ENCODE results near the gene POU2F1.
A peak's percentile ranks its signal among the peaks of the same experiment; 100 is the strongest.
"Not testable (repeated sequence)": the region's sequence is repeated elsewhere in the genome, so short reads cannot be mapped to it uniquely, and the experiment has no call there.

Gene POU2F1

DNA sequence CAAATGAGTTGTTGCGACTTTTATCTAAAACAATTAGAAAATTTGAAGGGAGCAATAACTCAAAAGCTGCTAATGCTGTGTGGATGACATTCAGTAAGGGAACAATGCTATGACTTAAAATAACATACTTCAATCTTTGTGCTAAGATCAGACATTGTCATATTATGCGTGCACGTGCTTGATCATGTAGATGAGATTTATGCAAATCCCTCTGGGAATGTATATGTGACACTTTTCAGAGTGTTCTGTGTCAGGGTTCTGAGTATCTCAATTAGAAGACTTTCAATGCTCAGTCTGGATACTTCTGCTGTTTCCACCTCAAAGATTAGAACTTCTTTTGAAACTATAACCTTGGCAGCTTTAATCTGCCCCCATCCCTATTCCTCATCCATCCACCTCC is 18.6 kb upstream of the POU2F1 start:
- no peak overlapping the region for H3K4me3 ChIP-seq (ENCODE audit: low read depth, low read length)
- DNase-seq (ENCODE audit: low read depth): no peak
- TF ChIP-seq, protein P1, sequence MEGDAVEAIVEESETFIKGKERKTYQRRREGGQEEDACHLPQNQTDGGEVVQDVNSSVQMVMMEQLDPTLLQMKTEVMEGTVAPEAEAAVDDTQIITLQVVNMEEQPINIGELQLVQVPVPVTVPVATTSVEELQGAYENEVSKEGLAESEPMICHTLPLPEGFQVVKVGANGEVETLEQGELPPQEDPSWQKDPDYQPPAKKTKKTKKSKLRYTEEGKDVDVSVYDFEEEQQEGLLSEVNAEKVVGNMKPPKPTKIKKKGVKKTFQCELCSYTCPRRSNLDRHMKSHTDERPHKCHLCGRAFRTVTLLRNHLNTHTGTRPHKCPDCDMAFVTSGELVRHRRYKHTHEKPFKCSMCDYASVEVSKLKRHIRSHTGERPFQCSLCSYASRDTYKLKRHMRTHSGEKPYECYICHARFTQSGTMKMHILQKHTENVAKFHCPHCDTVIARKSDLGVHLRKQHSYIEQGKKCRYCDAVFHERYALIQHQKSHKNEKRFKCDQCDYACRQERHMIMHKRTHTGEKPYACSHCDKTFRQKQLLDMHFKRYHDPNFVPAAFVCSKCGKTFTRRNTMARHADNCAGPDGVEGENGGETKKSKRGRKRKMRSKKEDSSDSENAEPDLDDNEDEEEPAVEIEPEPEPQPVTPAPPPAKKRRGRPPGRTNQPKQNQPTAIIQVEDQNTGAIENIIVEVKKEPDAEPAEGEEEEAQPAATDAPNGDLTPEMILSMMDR (IDR thresholded peaks at IDR 0.05; ENCODE audit: control insufficient read depth, extremely low read depth, insufficient read depth): no peak

DNA sequence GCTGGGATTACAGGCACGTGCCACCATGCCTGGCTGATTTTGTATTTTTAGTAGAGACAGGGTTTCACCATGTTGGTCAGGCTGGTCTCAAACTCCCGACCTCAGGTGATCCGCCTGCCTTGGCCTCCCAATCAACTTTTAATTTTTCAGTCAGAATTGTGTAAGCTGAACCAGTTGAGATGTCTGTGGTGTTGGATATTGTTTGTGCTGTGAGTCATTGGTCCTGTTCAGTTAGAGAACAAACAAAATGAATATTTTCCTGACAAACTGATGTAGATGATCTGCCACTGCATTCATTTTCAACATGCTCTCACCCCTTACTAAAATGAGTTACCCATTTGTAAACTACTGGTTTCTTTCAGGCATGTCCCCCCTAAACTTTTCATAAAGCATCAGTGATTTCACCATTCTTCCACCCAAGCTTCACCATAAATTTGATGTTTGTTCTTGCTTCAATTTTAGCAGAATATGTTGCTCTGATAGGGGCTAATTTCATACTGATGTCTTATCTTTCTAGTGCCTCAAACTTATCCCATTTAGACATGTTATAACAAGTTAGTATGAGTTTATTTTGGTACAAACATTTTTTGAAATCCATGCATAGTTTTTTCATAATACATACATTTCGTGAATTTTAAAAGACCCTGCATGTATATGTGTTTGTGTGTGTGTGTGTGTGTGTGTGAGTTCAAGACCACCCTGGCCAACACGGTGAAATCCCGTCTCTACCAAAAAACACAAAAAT is 15.2 kb upstream of the POU2F1 start:
- not testable (repeated sequence) for H3K4me3 ChIP-seq (ENCODE audit: low read depth, low read length); DNase-seq (ENCODE audit: low read depth)

DNA sequence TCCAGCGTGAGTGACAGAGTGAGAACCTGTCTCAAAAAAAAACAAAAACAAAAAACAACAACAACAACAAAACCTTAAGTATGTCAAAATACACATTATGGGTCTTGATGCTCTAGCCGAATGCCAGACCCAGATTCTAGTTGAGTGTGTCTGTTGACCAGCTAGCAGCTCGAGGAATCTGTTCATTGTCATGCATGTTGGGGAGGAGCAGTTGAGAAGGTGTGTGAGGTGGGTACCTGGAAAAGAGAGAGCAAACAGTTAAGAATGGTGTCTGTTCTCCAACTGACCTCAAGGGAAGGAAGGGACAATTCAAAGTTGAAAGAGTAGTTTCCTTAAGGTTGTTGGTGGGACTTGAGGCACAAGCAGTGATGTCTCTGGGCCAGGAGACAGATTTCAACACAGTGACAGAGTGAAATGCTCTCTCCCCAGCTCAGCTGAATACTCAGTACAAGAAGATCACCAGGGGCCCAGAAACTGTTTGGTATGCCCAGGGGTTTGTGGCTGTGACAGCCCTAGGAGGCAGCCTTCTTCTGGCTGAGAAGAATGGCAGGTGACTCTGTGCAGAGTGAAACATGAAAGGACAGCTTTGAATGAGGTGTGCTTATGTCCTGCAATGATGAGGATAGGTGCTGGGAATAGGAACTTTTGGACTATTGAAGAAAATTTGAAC is 14.4 kb upstream of the POU2F1 start:
- no peak for DNase-seq (ENCODE audit: low read depth)
- TF ChIP-seq, protein P1 (IDR thresholded peaks at IDR 0.05; ENCODE audit: control insufficient read depth, extremely low read depth, insufficient read depth): no peak
- no peak overlapping the region for H3K4me3 ChIP-seq (ENCODE audit: low read depth, low read length)

DNA sequence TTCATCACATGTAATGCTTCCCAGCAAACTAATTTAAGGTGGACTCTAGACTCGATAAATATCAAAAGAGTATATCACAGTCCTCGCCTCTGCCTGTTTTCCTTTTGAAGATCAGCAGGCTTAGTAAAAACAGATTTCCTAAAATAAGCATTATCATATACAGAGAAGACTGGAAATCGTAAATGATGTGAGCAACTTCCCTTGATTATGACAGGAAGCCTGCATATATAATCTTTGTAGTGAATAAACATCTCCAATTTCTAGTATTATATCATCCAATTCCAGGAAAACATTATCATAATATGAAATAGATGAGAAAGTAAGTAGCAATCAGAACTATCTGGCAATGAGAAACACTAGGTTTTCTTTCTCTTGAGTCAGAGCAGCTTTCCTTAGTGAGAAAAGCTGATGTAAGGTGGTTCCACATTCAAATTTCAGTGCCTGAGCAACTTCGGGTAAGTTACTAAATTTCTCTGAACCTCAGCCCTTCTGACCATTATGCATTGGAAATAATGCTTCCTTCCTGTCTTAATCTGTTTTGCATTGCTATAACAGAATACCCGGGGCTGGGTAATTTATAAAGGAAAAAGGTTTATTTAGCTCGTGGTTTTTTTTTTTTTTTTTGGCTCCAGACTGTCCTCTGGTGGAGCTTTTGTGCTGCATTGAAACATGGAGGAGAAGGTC is 12.6 kb upstream of the POU2F1 start:
- TF ChIP-seq, protein P1 (IDR thresholded peaks at IDR 0.05; ENCODE audit: control insufficient read depth, extremely low read depth, insufficient read depth): peak; percentile 25
- no peak overlapping the region for H3K4me3 ChIP-seq (ENCODE audit: low read depth, low read length)

DNA sequence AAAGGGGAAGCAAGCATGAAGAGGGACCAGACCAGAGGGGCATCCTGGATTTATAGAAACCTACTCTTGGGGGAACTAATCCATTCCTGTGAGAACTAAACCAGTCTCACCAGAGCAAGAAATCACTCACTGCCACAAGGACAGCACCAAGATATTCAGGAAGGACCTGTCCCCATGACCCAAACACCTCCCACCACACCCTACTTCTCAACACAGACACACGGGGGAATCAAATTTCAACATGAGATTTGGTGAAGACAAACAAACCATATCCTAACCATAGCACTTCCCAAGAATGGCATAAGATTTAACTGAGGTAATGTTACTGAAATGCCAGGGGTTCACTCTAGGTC is 12.1 kb upstream of the POU2F1 start:
- H3K4me3 ChIP-seq (ENCODE audit: low read depth, low read length): no peak overlapping the region
- TF ChIP-seq, protein P1 (IDR thresholded peaks at IDR 0.05; ENCODE audit: control insufficient read depth, extremely low read depth, insufficient read depth): no peak
- no peak for DNase-seq (ENCODE audit: low read depth)

More for the DNA sequence above, 12.6 kb upstream of the POU2F1 start:
- DNase-seq (ENCODE audit: low read depth): no peak

DNA sequence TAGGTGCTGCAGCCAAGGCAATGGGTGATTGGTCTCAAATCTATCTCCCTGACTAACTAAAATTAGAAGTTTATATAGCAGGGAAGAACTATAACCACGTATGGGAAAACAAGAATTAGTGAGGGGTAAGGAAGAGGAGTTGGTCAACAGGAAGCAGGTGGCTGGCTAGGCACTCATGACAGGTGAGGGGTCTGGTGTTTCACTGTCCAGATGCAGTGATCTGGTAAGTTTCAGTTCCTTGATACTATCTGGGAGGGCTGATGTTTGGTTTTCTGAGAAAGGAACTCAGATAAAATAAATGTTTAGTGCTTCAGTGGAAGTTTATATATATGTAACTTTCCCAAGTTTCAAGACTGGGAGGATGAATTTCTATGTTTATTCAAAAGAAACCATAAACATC is 11.6 kb upstream of the POU2F1 start:
- no peak overlapping the region for H3K4me3 ChIP-seq (ENCODE audit: low read depth, low read length)
- DNase-seq (ENCODE audit: low read depth): no peak

More for the DNA sequence above, 11.6 kb upstream of the POU2F1 start:
- TF ChIP-seq, protein P1 (IDR thresholded peaks at IDR 0.05; ENCODE audit: control insufficient read depth, extremely low read depth, insufficient read depth): no peak
